A549 treated with AZD9567 at 1 μM for 4 hours (cell line): ENCODE data around the gene RIPK1. TPM values are rescaled to one million over a fixed set of nuclear protein-coding genes. Genes with fewer than 3 reads are reported as not detected.

Source experiments
- total RNA-seq: library from RNA; stranded (reverse); fragments of 200-300 nt; extraction: Qiagen RNA extraction; gene quantifications from 5 replicates; pipeline ENCODE4 v1.2.3, GENCODE V29; 2022; ENCODE audit not compliant: insufficient read depth

RIPK1 gene
- 12.7 to 14.1 TPM (median 12.8 TPM) in 5 replicates for total RNA-seq

DNA sequence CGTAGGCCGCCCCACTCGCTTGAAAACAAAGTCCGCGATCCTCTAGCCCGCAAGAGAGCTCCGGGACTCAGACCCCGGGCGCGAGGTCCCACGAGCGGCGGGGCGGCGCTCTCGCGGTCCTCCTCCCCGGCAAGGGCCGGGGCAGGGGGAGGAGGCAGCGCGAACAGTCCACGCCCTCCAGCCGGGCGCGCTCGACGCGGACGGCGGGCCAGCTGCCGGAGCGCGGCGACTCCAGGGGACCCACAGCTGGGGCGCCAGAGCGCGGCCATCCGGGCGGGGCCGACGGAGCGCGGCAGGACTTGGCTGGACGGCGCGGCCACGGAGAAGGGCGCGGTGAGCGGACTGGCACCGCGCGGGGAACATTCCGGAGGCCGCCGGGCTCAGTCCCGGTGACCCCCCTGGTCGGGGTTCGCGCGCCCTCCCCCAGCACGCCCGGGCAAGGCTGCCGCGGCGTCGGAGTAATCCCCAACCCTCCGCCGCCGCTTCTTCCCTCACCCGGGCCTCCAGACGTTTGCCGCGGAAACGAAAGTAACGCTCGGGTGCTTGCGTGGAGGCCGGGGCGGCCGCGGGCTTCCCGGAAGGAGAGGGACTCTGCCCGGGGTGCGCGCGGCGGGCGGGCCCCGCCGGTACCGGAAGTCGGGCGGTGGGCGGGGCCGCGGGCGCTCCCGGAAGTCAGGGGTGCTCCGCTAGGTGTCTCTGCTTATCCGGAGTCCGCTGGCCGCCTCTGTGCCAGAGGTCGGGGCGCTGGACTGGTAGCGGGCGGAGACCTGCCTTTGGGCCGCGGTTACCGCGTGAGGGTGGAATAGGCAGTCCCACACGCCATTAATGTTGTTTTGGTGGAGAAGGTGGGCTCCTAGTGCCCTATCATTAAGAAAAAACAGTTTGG, at the start of gene RIPK1:
Gene RIPK1, plus strand, starts transcription at position 166 of the 886 bp plus-strand sequence. CDS start 8,330 bp downstream, outside the sequence.

DNA sequence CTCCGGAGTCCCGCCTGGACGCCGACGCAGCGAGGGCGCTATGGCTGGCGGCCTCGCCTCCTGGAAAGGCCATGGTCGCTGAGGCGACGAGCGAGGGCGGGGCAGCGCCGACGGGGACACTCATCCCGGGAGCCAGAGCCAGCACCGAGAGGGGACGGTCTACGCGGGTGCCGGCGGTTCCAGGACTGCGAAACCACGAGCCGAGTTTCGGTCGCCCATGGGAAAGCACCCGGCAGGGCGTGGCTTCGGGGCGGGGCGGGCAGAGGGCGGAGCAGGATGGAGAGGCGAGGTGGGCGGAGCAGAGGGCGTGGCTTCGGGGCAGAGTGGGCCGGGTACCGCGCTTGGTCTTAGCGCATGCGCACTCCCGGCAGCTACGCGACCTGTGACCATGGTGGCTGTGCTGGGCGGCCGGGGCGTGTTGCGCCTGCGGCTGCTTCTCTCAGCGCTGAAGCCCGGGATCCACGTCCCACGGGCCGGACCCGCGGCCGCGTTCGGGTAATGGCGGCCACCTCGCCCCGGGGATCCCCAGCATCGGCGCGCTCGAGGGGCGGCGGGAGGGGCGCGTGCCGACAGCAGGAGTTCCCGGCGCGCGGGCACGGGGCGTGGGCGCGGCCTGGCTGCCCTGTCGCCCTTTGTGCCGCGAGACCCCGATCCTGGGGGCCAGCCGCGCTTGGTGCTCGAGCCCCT, 50.2 kb downstream of the RIPK1 start, which contains the start of gene BPHL:
Gene BPHL, plus strand, starts transcription at position 359 of the 687 bp plus-strand sequence. Its CDS starts 30 bp downstream, at position 389.

DNA sequence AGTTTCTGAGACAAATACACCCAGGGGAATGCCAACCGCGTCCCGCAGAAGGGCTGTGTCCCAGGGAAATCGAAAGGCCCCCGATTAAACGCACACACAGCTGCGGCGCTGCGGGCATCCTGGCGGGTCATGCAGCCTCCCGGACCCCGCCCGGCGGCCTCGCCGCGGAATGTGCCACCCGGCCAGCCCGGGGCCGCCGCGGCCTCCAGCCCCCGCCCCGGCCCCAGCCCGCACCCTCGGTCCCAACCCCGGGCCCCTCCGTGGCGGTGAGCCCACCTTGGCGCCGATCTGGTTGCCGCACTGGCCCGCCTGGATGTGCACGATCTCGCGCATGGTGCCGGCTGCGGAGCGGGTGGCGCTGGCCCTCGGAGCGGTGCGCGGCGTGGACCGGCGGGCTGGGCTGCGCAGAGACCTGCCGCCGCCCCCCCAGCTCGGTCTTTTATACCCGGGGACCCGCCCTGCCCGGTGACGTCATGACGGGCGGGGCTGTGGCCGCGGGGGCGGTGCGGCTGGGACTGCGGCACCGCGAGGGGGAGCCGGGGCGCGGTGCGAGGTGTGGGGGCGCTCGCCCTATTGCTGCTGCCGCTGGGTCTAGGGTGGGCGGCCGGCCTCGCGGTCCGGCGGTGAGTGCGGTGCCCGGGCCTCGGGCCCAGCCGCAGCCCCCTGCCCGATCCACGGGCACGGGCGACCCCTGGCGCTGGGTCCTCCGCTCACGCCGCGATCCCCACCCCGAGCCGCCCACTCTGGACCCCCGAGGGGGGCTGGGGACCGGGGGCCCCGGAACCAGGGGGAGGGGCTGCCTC, 89.0 kb downstream of the RIPK1 start, which contains the start of gene TUBB2A:
Gene TUBB2A, minus strand, starts transcription at position 414 of the 803 bp plus-strand sequence. Its CDS starts 81 bp downstream, at position 333.

Other genes starting within 250 kb of the RIPK1 start
- gene SERPINB1, start 226.6 kb upstream of the RIPK1 start, total RNA-seq, result 42.8 to 58.7 TPM (median 47.1 TPM) in 5 replicates
- gene SERPINB9, start 165.2 kb upstream of the RIPK1 start, total RNA-seq, result 7.3 to 11.6 TPM (median 8.7 TPM) in 5 replicates
- gene SERPINB6, start 96.9 kb upstream of the RIPK1 start, total RNA-seq, result 125 to 132 TPM (median 129 TPM) in 5 replicates
- gene NQO2, start 68.6 kb upstream of the RIPK1 start, total RNA-seq, result 67.3 to 78.2 TPM (median 74.7 TPM) in 5 replicates
- gene BPHL, start 50.2 kb downstream of the RIPK1 start, total RNA-seq, result 23.1 to 25.6 TPM (median 24.8 TPM) in 5 replicates
- 87.1 to 113 TPM (median 110 TPM) in 5 replicates for gene TUBB2A, start 89.0 kb downstream of the RIPK1 start, total RNA-seq
- 14.9 to 20.4 TPM (median 15.7 TPM) in 5 replicates for gene TUBB2B, start 159.2 kb downstream of the RIPK1 start, total RNA-seq
- 18.6 to 32.3 TPM (median 29.5 TPM) in 5 replicates for gene PSMG4, start 190.5 kb downstream of the RIPK1 start, total RNA-seq